Vagina (tissue), 2 donors: ENCODE data around the gene ZNF419. TPM values are rescaled to one million over a fixed set of nuclear protein-coding genes. Genes with fewer than 3 reads are reported as not detected.

Experiments used
- DNase-seq, 2 donors: peaks; one replicate each; pipeline ENCODE4 v3.0.0-alpha.2; 2017; ENCODE audit errors: extremely low spot score in 2 of 2
- H3K27ac ChIP-seq: fragments of 200-600 bp; sonication (generic); one replicate; pipeline ENCODE4 v1.5.1; 2019
- H3K27me3 ChIP-seq: fragments of 200-600 bp; sonication (generic); one replicate; pipeline ENCODE4 v1.5.1; 2019
- H3K36me3 ChIP-seq, 2 donors: fragments of 200-600 bp; sonication (generic); one replicate each; pipeline ENCODE4 v1.5.1; 2017 to 2019
- H3K4me1 ChIP-seq: fragments of 200-600 bp; sonication (generic); one replicate; pipeline ENCODE4 v1.5.1; 2019
- H3K4me3 ChIP-seq, 2 donors: fragments of 200-600 bp; sonication (generic); 1 replicate in 1 of 2; 2 replicates in 1 of 2; pipeline ENCODE4 v1.5.1; 2016 to 2019
- H3K9me3 ChIP-seq: fragments of 200-600 bp; sonication (generic); one replicate; pipeline ENCODE4 v1.5.1; 2019
- POLR2A ChIP-seq, 2 donors: fragments of 450-650 bp; IDR thresholded peaks; one replicate each; pipeline ENCODE4 v1.6.1; 2017; ENCODE audit warnings: antibody characterized with exemption in 2 of 2, mild to moderate bottlenecking in 2 of 2, moderate library complexity in 2 of 2
- POLR2AphosphoS5 ChIP-seq, 2 donors: sonication (generic); formaldehyde crosslinking; IDR thresholded peaks; one replicate each; pipeline ENCODE4 v1.9.0; 2017; ENCODE audit warnings: antibody characterized with exemption in 2 of 2, mild to moderate bottlenecking in 2 of 2, low read depth in 1 of 2; ENCODE audit not compliant: insufficient read depth in 1 of 2
- intact Hi-C: fragments of 100-400 bp; cut with DNase I; formaldehyde crosslinking; loops from one replicate; pipeline ENCODE4 v1.15.1; 2023
- total RNA-seq: library from RNA; depleted of rRNA; stranded (reverse); fragments of >200 nt; gene quantifications from one replicate; pipeline ENCODE4 v1.2.3, GENCODE V29; 2016
- TF ChIP-seq, protein P1 (sequence below), 3 experiments: fragments of 450-650 bp in 2 of 3; fragments of 200-600 bp in 1 of 3; sonication (generic) in 1 of 3; IDR thresholded peaks; one replicate each; pipeline ENCODE4 v1.5.1; 2017 to 2019; ENCODE audit warnings: antibody characterized with exemption in 3 of 3, mild to moderate bottlenecking in 2 of 3, moderate library complexity in 2 of 3

The ZNF419 gene
- total RNA-seq, 1 donor from 2014 or later: 16.0 TPM

DNA sequence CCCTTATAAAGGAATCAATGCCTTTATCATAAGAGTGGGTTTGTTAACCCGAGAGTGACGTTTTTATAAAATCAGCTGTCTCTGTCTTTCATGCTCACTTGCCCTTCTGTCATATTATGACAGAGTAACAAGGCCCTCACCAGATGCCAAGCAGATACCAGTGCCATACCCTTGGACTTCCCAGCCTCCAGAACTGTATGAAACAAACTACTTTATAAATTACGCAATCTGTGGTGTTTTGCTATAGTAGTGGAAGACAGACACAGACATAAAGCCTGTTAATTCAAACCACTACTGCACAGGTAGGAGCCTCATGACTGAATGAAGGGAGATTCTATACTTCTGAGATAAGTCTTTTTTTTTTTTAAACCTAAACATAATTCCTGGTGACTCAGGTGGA lies 35.2 kb upstream of the ZNF419 start:
- H3K4me3 ChIP-seq: no peak overlapping the region
- intact Hi-C loops: no loop called here

GRCh38 chr19:57465680-57466381 lies 21.7 kb upstream of the ZNF419 start:
- no peak for DNase-seq
- H3K4me1 ChIP-seq: no peaks in the 10 kb centered on the region
- H3K27me3 ChIP-seq: no peaks in the 10 kb centered on the region
- intact Hi-C loops: no loop called here
- peaks cover 0 to 7% of the 10 kb centered on the region in 2 donors for H3K36me3 ChIP-seq
- H3K4me3 ChIP-seq: peak overlapping the region in 1 of 2 donors; percentile 21
- peaks cover 65% of the 10 kb centered on the region for H3K9me3 ChIP-seq
- no peak overlapping the region for H3K27ac ChIP-seq
- TF ChIP-seq, protein P1, sequence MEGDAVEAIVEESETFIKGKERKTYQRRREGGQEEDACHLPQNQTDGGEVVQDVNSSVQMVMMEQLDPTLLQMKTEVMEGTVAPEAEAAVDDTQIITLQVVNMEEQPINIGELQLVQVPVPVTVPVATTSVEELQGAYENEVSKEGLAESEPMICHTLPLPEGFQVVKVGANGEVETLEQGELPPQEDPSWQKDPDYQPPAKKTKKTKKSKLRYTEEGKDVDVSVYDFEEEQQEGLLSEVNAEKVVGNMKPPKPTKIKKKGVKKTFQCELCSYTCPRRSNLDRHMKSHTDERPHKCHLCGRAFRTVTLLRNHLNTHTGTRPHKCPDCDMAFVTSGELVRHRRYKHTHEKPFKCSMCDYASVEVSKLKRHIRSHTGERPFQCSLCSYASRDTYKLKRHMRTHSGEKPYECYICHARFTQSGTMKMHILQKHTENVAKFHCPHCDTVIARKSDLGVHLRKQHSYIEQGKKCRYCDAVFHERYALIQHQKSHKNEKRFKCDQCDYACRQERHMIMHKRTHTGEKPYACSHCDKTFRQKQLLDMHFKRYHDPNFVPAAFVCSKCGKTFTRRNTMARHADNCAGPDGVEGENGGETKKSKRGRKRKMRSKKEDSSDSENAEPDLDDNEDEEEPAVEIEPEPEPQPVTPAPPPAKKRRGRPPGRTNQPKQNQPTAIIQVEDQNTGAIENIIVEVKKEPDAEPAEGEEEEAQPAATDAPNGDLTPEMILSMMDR (IDR thresholded peaks at IDR 0.05): no peak
- TF ChIP-seq POLR2A (IDR thresholded peaks at IDR 0.05) (no peak), POLR2AphosphoS5 (IDR thresholded peaks at IDR 0.05; ENCODE audit: insufficient read depth in 1 of 2, low read depth in 1 of 2) (no peak)

More for the DNA sequence above, 35.2 kb upstream of the ZNF419 start:
- H3K36me3 ChIP-seq: peaks cover 0 to 5% of the 10 kb centered on the region in 2 donors
- TF ChIP-seq POLR2A (IDR thresholded peaks at IDR 0.05) (no peak), POLR2AphosphoS5 (IDR thresholded peaks at IDR 0.05; ENCODE audit: insufficient read depth in 1 of 2, low read depth in 1 of 2) (no peak)
- TF ChIP-seq, protein P1 (IDR thresholded peaks at IDR 0.05): no peak
- peaks cover 31% of the 10 kb centered on the region for H3K9me3 ChIP-seq
- no peak for DNase-seq
- no peaks in the 10 kb centered on the region for H3K4me1 ChIP-seq
- H3K27me3 ChIP-seq: no peaks in the 10 kb centered on the region
- H3K27ac ChIP-seq: no peak overlapping the region

GRCh38 chr19:57466489-57466888 lies 21.1 kb upstream of the ZNF419 start:
- Histone ChIP-seq H3K27ac (no peak overlapping the region), H3K27me3 (no peaks in the 10 kb centered on the region), H3K36me3 (peaks cover 0 to 7% of the 10 kb centered on the region in 2 donors), H3K4me3 (peak overlapping the region in 1 of 2 donors; percentile 21), H3K9me3 (peaks cover 66% of the 10 kb centered on the region), H3K4me1 (no peaks in the 10 kb centered on the region)
- no peak for DNase-seq
- TF ChIP-seq POLR2A (IDR thresholded peaks at IDR 0.05) (no peak), POLR2AphosphoS5 (IDR thresholded peaks at IDR 0.05; ENCODE audit: insufficient read depth in 1 of 2, low read depth in 1 of 2) (no peak)
- TF ChIP-seq, protein P1 (IDR thresholded peaks at IDR 0.05): no peak
- intact Hi-C loops: no loop called here

- H3K9me3 ChIP-seq: peaks cover 70% of the 10 kb centered on the region
- no peaks in the 10 kb centered on the region for H3K27me3 ChIP-seq
- peaks cover 7 to 47% of the 10 kb centered on the region in 2 donors for H3K36me3 ChIP-seq
- no peak for DNase-seq
- peaks cover 8% of the 10 kb centered on the region for H3K4me1 ChIP-seq
- TF ChIP-seq POLR2A (IDR thresholded peaks at IDR 0.05): no peak
- TF ChIP-seq, protein P1 (IDR thresholded peaks at IDR 0.05): no peak
- TF ChIP-seq POLR2AphosphoS5 (IDR thresholded peaks at IDR 0.05; ENCODE audit: insufficient read depth in 1 of 2, low read depth in 1 of 2): no peak
- no peak overlapping the region for H3K27ac ChIP-seq
- intact Hi-C loops: no loop called here
- no peak overlapping the region for H3K4me3 ChIP-seq
Observed at GRCh38 chr19:57473646-57474045, 13.9 kb upstream of the ZNF419 start.
